ENCODE data around the gene IAH1. TPM values are rescaled to one million over a fixed set of nuclear protein-coding genes. Genes with fewer than 3 reads are reported as not detected.

Gene IAH1
- total RNA-seq, 1 experiment from 2014 or later: 57.8 TPM

- H3K27ac Mint-ChIP-seq (ENCODE audit: unreplicated experiment): no peak overlapping the region
- DNase-seq: no peak
- H3K27me3 Mint-ChIP-seq (ENCODE audit: insufficient read depth, unreplicated experiment): no peaks in the 10 kb centered on the region
- no TSS peak for BruUV-seq (replicated peaks)
- TF ChIP-seq, protein P1, sequence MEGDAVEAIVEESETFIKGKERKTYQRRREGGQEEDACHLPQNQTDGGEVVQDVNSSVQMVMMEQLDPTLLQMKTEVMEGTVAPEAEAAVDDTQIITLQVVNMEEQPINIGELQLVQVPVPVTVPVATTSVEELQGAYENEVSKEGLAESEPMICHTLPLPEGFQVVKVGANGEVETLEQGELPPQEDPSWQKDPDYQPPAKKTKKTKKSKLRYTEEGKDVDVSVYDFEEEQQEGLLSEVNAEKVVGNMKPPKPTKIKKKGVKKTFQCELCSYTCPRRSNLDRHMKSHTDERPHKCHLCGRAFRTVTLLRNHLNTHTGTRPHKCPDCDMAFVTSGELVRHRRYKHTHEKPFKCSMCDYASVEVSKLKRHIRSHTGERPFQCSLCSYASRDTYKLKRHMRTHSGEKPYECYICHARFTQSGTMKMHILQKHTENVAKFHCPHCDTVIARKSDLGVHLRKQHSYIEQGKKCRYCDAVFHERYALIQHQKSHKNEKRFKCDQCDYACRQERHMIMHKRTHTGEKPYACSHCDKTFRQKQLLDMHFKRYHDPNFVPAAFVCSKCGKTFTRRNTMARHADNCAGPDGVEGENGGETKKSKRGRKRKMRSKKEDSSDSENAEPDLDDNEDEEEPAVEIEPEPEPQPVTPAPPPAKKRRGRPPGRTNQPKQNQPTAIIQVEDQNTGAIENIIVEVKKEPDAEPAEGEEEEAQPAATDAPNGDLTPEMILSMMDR (IDR thresholded peaks at IDR 0.05; ENCODE audit: insufficient read depth in 1 of 2, low read depth in 1 of 2, low read length in 1 of 2, severe bottlenecking in 1 of 2, unreplicated experiment in 1 of 2): no peak
- peaks cover 69% of the 10 kb centered on the region for H3K36me3 Mint-ChIP-seq (ENCODE audit: insufficient read depth, unreplicated experiment)
- CTCF ChIA-PET: no interaction called here
- POLR2A ChIA-PET: no interaction called here
- no peaks in the 10 kb centered on the region for H3K4me1 Mint-ChIP-seq (ENCODE audit: low read depth, unreplicated experiment)
- no peaks in the 10 kb centered on the region for H3K9me3 Mint-ChIP-seq (ENCODE audit: unreplicated experiment)
- H3K4me1 ChIP-seq: no peaks in the 10 kb centered on the region
- intact Hi-C loops (cut with micrococcal nuclease; ENCODE audit: unreplicated experiment): no loop called here
- no peaks in the 10 kb centered on the region for H3K9me3 ChIP-seq
- no peaks in the 10 kb centered on the region for H3K27me3 ChIP-seq (replicated peaks; ENCODE audit: control insufficient read depth, insufficient read depth, low read length)
- H3K4me3 Mint-ChIP-seq (ENCODE audit: unreplicated experiment): no peak overlapping the region
- H3K36me3 ChIP-seq (ENCODE audit: control insufficient read depth, insufficient read depth, low read length): peaks cover 4% of the 10 kb centered on the region
- H3K4me3 ChIP-seq (ENCODE audit: low read depth, low read length): no peak overlapping the region
Measured at GRCh38 chr2:9519250-9519649, 44.9 kb downstream of the IAH1 start.

- Histone ChIP-seq H3K36me3 (ENCODE audit: control insufficient read depth, insufficient read depth, low read length) (peaks cover 3% of the 10 kb centered on the region), H3K4me3 (ENCODE audit: low read depth, low read length) (no peak overlapping the region), H3K4me1 (no peaks in the 10 kb centered on the region), H3K9me3 (no peaks in the 10 kb centered on the region), H3K27me3 (replicated peaks; ENCODE audit: control insufficient read depth, insufficient read depth, low read length) (no peaks in the 10 kb centered on the region)
- intact Hi-C loops (cut with micrococcal nuclease; ENCODE audit: unreplicated experiment): no loop called here
- Mint-ChIP-seq H3K36me3 (ENCODE audit: insufficient read depth, unreplicated experiment) (peaks cover 81% of the 10 kb centered on the region), H3K27ac (ENCODE audit: unreplicated experiment) (no peak overlapping the region), H3K4me3 (ENCODE audit: unreplicated experiment) (no peak overlapping the region), H3K9me3 (ENCODE audit: unreplicated experiment) (no peaks in the 10 kb centered on the region), H3K27me3 (ENCODE audit: insufficient read depth, unreplicated experiment) (no peaks in the 10 kb centered on the region), H3K4me1 (ENCODE audit: low read depth, unreplicated experiment) (no peaks in the 10 kb centered on the region)
- TF ChIP-seq, protein P1 (IDR thresholded peaks at IDR 0.05; ENCODE audit: insufficient read depth in 1 of 2, low read depth in 1 of 2, low read length in 1 of 2, severe bottlenecking in 1 of 2, unreplicated experiment in 1 of 2): no peak
- ChIA-PET CTCF (interaction anchor here (0.7 kb wide), 1 partner anchor 451 kb away, joined by 6 read pairs; no protein-coding TSS in a partner anchor), POLR2A (no interaction called here)
- no TSS peak for BruUV-seq (replicated peaks)
- no peak for DNase-seq
Measured at GRCh38 chr2:9524291-9524690, 49.9 kb downstream of the IAH1 start.

GRCh38 chr2:9525266-9525665 lies 50.9 kb downstream of the IAH1 start:
- Histone ChIP-seq H3K27me3 (replicated peaks; ENCODE audit: control insufficient read depth, insufficient read depth, low read length) (no peaks in the 10 kb centered on the region), H3K9me3 (no peaks in the 10 kb centered on the region), H3K36me3 (ENCODE audit: control insufficient read depth, insufficient read depth, low read length) (peaks cover 2% of the 10 kb centered on the region; the same call in 1 of the 2 replicates), H3K4me3 (ENCODE audit: low read depth, low read length) (no peak overlapping the region), H3K4me1 (no peaks in the 10 kb centered on the region)
- Mint-ChIP-seq H3K4me1 (ENCODE audit: low read depth, unreplicated experiment) (no peaks in the 10 kb centered on the region), H3K27me3 (ENCODE audit: insufficient read depth, unreplicated experiment) (no peaks in the 10 kb centered on the region), H3K4me3 (ENCODE audit: unreplicated experiment) (no peak overlapping the region), H3K36me3 (ENCODE audit: insufficient read depth, unreplicated experiment) (peaks cover 73% of the 10 kb centered on the region), H3K27ac (ENCODE audit: unreplicated experiment) (no peak overlapping the region), H3K9me3 (ENCODE audit: unreplicated experiment) (no peaks in the 10 kb centered on the region)
- no TSS peak for BruUV-seq (replicated peaks)
- ChIA-PET CTCF (no interaction called here), POLR2A (no interaction called here)
- intact Hi-C loops (cut with micrococcal nuclease; ENCODE audit: unreplicated experiment): no loop called here
- no peak for DNase-seq
- TF ChIP-seq, protein P1 (IDR thresholded peaks at IDR 0.05; ENCODE audit: insufficient read depth in 1 of 2, low read depth in 1 of 2, low read length in 1 of 2, severe bottlenecking in 1 of 2, unreplicated experiment in 1 of 2): no peak

All from Caco-2 (cell line).